NCI-H187 treated with DMSO at 0.1 percent for 48 hours (cell line): ENCODE results near the gene SBSN.

Experiments used
- DNase-seq: peaks from one replicate; lab custom pipeline; 2025; lab: John Stamatoyannopoulos, UW

SBSN gene, protein sequence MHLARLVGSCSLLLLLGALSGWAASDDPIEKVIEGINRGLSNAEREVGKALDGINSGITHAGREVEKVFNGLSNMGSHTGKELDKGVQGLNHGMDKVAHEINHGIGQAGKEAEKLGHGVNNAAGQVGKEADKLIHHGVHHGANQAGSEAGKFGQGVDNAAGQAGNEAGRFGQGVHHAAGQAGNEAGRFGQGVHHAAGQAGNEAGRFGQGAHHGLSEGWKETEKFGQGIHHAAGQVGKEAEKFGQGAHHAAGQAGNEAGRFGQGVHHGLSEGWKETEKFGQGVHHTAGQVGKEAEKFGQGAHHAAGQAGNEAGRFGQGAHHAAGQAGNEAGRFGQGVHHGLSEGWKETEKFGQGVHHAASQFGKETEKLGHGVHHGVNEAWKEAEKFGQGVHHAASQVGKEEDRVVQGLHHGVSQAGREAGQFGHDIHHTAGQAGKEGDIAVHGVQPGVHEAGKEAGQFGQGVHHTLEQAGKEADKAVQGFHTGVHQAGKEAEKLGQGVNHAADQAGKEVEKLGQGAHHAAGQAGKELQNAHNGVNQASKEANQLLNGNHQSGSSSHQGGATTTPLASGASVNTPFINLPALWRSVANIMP

DNA sequence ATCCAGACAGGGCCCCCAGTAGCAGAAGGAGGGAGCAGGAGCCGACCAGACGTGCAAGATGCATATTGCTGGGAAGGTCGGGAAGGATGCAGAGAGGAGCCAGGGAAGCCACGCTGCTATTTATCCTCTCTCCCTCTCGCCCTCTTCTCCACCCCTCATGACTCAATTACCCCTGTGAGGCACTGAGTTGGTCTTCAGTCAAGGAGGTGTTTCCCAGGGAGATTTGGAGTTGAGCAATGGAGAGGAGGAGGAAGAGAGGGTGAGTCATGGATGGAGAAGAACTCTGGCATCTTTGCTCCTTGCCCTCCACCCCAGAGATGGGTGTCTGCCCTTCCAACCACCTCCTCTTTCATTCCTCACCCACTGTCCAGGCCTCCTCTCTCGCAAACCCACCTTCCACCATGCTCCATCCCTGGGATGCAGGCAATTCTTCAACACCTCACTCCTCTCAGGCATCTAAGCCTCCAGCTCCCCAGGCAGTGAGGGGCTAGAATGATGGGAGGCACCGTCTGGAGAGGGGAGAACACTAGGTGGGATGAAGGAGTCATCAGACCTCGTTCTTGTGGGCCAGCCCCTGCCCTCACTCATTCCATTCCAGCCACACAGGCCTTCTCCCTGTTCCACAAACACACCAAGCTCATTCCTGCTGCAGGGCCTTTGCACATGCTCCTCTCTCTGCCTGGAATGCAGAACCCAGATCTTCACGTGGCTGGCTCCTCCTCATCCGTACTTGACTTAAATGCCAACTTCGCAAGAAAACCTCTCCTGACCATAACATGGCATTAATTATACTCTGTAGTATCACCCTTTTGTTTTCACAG lies at the start of gene SBSN:
SBSN (minus strand) TSS at position 94 of the 821 bp plus-strand sequence; CDS start at position 64, 30 bp downstream.
- no peak for DNase-seq

DNA sequence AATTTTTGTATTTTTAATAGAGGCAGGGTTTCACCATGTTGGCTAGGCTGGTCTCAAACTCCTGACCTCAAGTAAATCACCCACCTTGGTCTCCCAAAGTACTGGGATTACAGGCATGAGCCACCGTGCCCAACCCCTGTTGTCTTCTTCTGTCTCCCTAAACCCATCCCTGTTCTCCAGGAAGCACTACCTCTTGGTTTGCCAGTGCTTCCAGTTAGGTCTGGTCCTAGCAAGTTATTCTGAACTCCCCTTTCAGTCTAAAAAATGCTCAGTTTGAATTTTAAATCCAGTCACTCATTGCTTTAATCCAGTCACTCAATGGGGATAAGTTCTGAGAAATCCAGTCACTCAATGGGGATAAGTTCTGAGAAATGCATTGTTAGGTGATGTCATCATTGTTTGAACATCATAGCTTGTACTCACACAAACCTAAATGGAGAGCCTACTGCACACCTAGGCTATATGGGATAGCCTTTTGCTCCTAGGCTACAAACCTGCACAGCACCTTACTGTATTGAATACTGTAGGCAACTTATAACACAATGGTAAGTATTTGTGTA lies 43.4 kb upstream of the SBSN start:
- DNase-seq = no peak

DNA sequence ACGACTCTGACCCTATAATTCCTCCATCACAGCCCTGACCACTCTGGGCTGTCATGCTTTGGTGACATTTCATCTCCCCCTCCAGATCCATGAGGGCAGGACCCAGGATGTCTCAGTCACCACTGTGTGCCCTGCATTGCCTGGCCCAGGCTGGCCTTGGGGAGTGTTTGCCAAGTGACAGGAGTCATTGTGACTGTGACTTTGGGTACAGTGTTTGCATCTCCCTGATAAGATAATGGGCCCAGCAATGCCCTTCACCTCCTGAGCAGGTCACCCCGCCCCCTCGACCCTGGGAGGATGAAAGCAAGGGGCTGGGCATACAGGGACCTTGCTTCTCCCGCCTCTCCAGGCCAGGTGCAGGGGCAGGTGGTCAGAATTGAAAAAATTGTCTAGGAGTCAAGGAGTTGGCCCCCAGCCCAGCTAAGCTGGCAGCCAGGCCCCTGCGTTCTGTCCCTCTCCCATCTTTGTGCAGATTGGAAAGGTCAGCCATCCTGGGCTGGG lies 41.2 kb upstream of the SBSN start:
- no peak for DNase-seq

DNA sequence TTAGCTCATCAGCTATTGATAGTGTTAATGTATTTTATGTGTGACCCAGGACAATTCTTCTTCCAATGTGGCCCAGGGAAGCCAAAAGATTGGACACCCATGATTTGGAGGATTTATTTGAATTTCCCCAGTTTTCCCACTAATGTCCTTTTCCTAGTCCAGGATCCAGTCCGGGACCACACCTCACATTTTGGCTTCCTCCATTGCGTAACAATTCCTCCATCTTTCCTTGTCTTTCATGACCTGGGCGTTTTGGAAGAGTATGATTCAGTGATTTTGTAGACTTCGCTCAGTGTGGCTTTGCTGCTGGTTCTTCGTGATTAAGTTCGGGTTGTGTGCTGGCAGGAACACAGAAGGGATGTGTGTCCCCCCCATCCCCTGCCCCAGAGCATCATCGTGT lies 38.6 kb upstream of the SBSN start:
- no peak for DNase-seq

DNA sequence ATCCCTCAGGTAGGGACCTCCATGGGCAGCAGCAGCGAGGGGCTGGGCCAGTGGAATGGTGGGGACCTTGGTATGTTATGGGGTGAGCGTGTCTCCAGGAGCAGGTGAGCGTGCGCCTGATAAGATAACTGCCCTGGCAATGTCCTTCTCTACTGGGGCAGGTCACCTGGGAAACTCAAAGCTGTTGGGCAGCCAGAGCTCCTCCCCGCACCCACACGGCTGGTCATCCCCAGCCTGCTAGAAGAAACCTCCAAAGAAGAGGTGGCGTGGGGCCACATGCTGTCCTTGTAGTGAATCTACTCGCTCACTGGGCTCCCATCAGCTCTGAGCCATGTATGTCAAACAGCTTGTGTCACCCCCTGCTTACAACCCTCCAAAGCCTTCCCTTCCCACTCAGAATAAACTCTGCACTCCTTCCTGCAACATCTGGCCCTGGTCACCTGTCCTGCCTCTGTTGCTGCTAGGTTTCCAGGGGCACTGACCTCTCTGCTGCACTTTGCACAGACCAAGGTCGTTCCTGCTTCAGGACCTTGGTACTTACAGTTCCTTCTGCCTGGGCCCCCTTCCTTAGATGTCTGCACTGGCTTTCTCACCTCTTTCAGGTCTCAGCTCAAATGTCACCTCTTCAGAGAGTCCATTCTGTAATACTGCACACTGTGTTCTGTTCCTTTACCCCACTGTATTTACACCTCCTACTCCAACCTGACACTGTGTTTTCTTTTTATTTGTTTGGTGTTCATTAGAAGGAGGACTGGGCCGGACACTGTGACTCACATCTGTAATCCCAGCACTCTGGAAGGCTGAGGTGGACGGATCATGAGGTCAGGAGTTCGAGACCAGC lies 37.1 kb upstream of the SBSN start:
- no peak for DNase-seq

DNA sequence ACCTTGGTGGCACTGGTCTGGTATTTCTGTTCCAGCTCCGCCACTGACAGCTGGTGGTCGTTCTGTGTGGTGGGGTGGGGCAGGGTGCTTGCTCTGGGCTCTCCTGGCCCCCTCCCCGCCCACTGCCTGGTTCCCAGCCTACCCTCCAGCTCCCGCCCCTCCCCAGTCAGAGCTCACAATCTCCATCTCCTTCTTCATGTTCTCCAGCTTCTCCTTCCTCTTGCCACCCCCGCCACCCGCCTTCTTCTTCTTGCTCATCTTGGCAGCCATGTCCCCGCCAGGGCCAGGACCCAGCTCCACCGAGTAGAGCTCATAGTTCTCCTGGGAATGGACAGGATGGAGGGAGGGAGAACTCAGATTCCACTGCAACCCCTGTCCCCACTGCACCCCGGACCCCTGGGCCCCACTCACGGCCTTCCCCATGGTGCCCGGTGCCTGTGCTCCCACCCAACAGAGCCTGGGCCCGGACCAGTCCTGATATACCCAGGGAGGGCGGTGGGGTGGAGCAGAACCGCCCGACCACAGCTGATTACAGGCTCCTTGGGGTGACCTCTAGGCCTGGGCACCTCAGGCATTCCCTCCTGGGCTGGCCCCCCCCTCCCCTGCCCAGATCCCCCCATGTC lies 35.2 kb upstream of the SBSN start, which contains the start of gene ATP4A:
ATP4A (minus strand) TSS at position 452 of the 623 bp plus-strand sequence; CDS start at position 423, 29 bp downstream.
- no peak for DNase-seq

DNA sequence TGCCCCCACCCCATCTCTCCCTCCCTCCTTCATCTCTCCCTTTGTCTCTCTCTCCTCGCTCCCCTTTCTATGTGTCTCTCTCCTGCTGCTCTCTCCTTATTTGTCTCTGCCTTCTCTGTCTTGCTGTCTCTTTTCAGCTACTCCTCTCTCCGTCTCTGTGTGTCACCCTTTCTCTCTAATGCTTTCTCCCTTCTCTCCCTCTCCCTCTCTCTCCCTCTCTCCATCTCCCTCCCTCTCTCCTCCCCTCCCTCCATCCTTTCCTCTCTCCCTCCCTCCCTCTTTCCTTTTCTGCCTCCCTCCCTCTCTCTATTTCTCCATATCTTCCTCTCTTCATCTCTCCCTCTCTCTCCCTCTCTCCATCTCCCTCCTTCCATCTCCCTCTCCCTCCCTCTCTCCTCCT lies 34.7 kb upstream of the SBSN start:
- no peak for DNase-seq

DNA sequence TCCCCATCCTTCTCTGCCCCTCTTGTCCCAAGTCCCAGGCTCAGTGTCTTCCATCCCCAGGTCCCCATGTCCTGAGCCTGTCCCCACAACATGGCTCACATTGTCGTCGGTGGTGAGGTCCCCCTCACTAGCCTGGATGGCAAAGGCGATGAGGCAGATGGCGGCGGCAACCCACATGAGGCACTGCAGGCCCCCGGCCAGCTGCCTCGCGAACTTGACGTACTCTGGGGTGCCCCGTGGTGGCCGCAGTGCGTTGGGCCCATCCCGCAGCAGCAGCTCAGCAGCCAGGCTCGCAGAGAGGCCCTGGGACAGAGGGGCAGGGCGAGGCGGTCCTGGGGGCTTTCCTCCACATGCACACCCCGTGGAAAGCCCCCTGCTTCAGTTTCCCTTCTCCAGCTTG lies 34.2 kb upstream of the SBSN start:
- DNase-seq = no peak

DNA sequence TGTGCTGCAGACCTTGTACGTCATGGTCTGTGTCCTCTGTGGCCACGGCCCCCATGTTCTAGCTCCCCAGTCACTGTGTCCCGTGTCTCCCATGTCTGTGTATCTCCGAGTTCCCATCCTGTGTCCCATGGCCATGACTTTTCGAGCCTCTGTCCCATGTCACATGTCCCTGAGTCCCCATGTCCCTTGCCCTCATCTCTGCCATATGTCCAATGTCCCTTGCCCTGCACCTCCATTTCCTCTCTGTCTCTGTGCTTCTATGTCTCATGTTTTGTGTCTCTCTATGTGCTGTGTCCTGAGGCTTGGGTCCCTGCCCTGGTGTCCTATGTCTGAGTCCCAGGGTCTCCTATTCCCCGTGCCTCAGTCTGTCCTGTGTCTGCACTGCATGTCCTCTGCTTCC lies 33.3 kb upstream of the SBSN start:
- DNase-seq = no peak

DNA sequence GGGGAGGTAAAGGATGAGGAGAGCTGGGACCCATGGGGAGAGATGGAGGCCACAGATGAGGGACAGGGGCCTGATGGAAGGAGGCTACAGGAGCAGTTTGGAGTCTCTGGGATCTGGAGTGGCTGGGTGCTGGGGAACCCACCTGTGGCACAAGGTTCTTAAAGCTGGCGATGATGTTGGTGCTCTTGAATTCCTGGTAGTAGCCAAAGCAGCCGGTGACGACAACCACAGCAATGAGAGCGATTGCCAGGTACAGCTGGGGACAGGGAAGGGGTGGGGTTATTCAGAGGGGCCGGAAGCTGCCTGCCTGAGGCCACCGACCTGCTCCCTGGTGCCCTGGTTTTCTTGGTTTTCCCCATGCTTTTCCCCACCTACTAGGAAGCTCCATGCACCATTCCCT lies 32.6 kb upstream of the SBSN start:
- DNase-seq = no peak

DNA sequence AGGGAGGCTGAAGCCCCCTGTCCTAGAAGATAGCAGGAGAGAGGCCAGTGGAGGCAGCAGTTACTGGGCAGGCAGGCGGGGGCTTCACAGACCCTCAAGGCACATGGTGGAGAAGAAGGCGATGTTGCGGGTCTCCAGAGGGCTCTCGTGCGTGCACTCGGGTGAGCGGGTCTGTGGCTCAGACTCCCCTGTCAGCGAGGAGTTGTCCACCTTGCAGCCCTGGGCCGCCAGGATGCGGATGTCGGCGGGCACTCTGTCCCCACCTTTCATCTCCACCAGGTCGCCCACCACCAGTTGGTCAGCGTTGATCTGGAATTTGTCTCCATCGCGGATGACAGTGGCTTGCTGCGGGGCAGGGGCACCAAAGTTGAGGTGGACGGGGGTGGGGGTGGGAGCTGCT lies 32.2 kb upstream of the SBSN start:
- DNase-seq = no peak

DNA sequence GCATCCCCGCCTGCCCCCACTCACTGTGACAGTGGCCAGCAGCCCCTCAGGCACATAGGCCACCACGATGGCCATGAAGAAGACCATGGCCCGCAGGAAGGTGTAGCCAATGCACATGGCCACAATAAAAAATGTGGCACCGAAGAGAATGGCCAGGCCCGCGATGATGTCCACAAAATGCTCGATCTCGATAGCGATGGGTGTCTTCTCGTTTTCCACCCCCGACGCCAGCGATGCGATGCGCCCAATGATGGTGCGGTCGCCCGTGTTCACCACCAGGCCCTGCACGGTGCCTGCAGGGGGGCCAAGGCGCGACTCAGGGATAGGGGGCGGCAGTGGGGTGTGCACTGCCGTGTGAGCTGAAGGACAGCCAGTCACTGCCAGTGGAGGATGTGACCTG lies 31.7 kb upstream of the SBSN start:
- no peak for DNase-seq

DNA sequence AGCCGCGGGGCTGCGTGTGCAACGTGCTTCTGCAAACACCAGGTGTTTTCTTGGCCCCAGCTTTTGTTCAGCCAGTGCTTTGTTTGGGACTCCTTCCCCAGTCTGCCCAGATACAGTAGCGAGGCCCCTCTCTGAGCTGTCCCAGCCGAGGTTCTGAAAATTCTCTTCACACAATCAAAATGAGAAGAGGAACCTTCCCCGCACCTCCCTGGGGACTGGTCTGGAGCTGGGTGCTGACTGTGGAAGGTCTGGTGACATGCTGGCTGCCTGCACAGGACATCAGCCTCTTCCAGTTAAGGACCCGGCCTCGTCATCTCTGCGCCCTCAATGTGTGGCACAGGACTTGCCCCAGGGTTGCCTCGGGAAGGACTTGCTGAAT lies 31.2 kb upstream of the SBSN start:
- DNase-seq = no peak

DNA sequence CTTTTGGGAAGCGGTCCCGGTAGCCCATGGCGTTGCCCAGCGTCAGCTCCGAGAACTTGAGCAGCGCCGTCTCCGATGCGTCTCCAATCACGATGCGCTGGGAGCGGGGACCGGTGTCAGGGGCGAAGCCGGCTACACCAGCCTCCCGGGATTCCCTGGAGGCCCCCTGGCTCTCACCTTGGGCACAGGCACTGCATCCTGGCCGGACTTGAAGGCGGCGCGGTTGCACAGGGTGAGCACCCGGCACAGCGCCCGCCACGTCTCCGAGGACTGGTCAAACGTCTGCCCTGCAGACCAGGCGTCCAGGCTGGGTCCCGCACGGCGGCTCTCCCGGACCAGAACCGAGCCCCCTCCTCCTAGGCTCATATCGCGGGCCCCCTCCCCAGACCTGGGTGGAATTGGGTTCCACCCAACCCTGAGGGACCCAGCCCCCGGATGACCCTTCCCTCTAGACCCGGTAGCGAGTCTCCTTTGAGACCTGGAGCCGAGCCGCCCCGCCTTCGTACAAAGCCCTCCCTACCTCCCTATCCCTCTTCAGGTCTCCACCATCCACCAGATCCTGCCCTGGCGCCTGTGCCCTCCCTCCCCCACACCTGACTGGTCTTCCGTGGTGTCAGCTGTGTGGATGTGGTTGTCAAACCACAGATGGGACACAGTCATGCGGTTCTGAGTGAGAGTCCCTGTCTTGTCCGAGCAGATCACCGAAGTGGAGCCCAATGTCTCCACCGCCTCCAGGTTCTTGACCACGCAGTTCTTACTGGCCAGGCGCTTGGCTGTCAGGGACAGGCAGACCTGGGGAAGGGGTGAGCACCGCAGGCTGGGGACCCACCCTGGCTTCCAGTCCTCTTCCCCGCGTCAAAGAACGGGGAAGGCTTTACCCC lies 30.5 kb upstream of the SBSN start:
- DNase-seq = no peak

DNA sequence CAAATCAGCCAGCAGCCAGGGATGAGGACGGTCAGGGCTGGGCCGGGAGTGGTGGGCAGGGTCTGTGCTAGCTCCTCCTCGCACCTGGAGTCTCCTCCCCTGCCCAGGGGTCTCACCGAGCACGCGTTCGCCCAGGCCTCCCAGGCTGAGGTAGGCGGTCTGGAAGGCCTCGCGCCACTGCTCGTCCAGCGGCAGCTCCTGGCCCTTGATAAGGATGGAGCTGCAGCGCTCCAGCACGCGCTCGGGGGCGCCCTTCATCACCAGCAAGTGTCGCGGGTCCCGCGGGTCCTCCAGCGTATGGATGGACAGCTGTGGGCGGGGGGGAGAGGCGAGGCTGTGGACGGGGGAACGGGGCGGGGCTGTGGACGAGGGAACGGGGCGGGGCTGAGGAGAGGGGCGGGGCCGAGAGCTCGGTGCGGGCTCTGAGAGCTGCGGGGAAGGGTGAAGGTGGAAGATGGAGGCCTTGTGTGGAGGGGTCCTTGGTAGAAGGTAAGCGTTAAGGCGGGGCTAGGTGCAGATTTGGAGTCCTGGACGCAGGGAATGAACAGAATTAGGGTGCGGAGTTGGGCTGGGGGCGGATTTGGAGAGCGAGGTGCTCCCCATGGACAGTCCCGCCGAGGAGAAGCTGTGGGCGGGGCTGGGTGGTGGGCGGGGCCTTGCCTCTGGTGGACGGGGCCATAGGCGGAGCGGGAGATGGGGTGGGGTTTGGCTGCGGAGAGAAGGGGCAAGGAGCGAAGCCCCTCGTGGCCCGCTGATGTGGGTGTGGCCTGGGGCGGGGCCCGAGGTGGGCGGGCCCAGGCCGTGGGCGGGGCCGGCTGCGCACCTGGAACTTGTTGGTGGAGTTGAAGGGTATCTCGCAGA lies 29.7 kb upstream of the SBSN start:
- no peak for DNase-seq

DNA sequence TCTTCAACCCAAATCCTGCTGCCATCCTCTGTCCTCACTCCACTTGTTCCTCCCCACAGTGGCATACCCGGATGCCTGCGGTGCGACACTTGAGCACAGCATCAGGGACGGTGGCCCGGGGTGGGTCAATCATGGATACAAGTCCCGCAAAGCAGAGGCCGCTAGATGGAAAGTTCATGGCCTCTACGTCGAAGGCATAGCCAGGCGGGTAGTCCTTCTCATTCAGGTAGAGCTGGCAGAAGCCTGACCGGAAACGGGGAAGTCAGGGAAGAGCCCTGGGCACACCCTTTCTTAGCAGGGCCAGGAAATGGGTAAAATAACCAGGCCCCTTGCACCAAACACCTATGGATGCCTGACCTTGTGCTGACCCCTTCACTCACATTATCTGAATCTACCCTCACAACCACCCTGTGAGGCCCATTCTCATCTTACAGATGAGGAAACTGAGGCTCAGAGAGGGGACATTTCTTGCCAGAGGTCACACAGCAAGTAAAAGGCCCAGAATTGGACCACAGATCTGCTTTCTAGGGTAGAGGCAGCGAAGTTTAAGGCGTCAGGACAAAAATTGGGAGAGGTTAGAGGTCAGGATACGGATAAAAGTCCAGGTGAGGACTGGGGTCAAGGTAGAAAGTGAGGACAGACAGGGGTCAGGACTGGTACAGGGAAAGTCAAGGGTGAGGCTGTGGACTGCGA lies 28.9 kb upstream of the SBSN start:
- no peak for DNase-seq

DNA sequence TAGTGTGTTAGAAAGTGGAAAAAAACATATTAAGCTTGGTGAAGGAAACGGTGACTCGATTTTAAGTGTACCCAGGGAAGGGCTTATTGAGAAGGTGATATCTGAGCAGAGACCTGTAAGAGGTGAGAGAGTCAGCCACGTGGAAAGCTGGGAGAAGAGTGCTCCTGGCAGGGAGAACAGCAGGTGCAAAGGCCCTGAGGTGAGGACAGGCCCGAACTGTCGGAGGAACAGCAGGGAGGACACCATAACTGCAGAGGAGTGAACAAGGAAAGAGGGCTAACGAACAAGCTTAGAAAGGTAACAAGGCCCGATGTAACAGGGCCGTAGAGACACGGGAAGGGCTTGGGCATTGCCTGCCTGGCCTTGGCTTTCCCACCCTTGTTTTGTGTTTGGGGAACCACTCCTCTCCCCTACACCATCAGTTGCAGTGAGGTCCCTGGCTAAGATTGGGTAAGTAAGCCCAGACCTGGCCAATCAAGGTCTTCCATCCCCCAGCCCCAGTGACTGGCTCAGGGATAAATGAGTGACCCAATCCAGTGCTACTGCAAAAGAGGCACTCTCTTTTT lies 28.0 kb upstream of the SBSN start:
- no peak for DNase-seq
